Spleen (tissue), 7 donors: ENCODE results near the gene ANKRD13B.
A peak's percentile ranks its signal among the peaks of the same experiment; 100 is the strongest.

ENCODE experiments used
- CTCF ChIP-seq, 11 experiments: fragments of 200-600 bp in 7 of 11; fragments of 450-650 bp in 4 of 11; sonication (generic) in 4 of 11; IDR thresholded peaks in 8 of 11; conservative IDR thresholded peaks in 3 of 11; 1 replicate in 7 of 11; 2 replicates in 4 of 11; pipeline versions ENCODE4 v1.4.0 to v1.8.0; 2016 to 2021; ENCODE audit warnings: antibody characterized with exemption in 11 of 11, inconsistent platforms in 4 of 11, mild to moderate bottlenecking in 1 of 11
- POLR2AphosphoS5 ChIP-seq, 3 donors: sonication (generic); formaldehyde crosslinking; IDR thresholded peaks; one replicate each; pipeline ENCODE4 v1.5.1; 2017; ENCODE audit warnings: antibody characterized with exemption in 3 of 3
- donor health status: DM: no; HTN: no; CAD: no; lungs with moderate emphysema.
- donor health status: DM: no; HTN: no; CAD: no.
- donor health status: DM: no; HTN: no; CAD: no.

GRCh38 chr17:29590411-29591145, 2.4 kb upstream of the ANKRD13B start:
- TF ChIP-seq CTCF (IDR thresholded peaks at IDR 0.05 in 8 of 11, conservative IDR thresholded peaks at IDR 0.05 in 3 of 11) (no peak), POLR2AphosphoS5 (IDR thresholded peaks at IDR 0.05) (peak in 1 of 3 donors; percentile 6)
